CD4-positive, alpha-beta T cell treated with Interleukin-10 for 1 hour (primary cell): ENCODE measurements around the gene CCL5.

Experiments
- DNase-seq: peaks from one replicate; pipeline ENCODE4 v3.0.0-alpha.2; 2020

Gene CCL5

DNA sequence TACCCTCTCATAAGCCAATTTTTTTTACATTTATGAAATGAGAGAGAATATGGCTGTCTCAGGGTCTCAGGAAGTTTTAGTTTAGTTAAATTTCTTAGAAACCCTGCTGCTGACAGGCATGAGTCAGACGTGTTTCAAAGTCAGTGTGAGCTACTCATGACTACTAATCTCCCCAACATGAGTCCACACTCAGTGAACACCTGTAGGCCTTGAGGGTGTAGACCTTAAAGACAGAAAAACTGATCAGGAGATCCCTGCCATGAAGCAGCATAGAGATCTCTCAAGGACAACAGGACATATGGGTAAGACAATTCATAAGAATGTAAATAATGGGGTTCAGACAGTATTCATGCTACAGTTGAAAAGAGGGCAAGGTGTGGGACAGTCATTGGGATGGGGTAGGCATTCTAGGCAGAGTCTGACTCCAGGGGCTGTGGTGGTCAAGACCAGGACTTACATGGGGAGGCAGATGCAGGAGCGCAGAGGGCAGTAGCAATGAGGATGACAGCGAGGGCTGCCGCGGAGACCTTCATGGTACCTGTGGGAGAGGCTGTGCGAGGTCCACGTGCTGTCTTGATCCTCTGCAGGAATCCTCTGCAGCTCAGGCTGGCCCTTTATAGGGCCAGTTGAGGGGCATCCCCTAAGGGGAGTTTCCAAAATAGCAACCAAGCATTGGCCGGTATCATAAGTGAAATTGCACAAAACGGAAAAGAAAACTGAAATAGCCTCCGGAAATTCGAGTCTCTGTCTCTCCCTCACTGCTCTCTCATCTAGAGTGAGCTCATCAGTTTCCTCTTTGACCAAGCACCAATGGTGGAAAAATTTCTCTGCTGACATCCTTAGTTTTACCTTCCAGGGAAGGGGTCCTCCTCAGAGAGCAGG, at the start of gene CCL5:
Gene CCL5 (minus strand): TSS at position 588 of the 882 bp plus-strand sequence.
- peak; percentile 87 for DNase-seq

DNA sequence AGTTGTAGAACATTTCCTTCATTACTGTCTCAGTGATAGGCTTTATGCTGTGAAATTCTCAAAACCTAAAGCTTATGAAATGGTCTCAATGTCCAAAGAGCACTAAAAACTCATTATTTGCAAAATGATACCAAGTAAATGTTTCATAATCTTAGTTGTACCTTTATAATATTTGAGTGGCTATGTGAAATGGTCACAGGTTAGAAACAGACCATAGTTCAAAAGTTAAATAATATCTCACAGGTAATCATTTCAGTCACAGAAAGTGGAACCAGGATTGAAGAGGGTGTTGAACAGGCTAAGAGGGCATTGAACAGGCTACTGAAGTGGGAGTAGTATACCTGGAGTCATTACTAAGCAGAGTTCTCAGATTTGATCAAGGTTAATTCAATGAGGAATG, 47.6 kb upstream of the CCL5 start:
- DNase-seq = no peak

DNA sequence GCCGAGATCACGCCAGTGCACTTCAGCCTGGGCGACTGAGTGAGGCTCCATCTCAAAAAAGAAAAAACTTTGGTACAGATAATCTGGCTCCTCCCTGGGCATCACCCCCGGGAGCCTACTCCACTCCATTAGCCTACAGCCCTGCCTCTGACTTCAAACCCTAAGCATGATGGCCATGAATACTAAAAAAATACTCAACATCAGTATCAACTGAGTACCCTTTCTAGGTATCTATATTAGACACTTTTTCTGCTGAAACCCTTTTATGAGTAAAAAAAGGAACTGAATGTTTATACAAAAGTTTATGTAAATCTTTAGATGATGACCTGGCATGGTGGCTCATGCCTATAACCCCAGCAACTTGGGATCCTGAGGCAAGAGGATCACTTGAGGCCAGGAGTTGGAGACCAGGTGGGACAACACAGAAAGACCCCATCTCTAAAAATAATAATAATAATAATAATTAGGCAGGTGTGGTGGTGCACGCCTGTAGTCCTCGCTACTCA, 43.5 kb upstream of the CCL5 start:
- no peak for DNase-seq

DNA sequence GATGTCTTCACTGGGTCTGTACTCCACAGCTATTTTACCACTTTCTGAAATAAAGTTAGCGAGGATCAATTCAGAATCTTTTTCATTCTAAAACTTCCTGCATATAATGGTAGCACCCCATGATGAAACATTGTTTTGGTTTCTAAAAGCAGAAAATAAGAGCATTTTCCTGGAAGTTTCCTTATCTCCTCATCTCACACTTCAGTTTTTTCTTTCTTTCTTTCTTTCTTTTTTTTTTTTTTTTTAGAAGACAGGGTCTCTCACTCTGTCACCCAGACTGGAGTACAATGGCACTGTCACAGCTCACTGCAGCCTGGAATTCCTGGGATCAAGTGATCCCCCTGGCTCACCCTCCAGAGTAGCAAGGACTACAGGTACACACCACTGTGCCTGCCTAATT, 40.1 kb upstream of the CCL5 start:
- no peak for DNase-seq

DNA sequence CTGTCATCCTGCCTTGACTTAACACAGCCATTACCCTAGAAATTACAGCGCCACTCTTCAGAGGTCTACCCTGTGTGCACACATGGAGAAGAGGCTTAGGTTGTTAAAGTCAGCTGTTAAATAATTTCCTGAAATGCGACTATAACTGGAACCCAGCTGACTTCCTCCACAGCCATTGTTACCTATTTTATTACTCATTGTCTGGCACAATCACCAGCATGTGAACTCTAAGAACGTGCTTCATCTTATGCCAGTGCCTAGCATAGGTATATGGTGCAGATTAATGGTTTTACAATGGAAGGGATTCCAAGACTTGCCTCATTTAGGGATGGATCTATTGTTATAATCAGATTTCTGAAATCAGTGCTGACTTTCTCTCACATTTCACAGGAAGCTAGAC, 38.5 kb upstream of the CCL5 start:
- DNase-seq = no peak

DNA sequence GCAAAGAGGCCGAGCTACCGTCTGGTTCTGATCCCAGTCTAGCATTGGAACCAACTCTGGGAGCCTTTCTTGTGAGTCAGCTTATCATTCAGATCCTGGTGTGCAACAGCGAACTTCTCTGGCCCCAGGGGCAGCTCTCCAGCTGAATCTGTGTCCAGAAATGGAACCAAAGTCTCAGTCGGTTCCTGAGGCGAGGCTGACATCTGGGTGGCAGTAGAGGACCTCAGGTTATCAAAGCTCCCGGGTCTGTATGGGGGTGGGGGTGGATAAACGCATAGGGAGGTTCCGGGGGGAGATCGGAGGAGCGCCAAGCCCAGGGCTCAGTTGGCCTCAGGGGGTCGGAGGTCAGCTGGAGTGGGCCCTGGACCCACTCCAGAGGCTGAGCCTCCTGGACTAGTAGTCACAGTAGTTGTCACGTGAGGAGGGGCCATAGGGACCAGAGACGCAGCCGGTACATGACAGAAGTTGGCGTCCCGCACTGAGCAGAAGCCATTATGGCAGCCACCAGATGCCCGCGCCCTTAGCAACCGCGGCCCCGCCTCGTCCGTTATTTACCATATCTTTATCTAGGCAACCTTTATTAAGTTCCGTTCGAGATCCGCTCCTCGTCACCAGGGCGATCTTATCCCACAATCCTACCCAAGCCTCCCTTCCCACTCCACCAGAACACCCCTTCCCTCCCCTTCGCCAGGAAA, 37.5 kb upstream of the CCL5 start:
- no peak for DNase-seq

DNA sequence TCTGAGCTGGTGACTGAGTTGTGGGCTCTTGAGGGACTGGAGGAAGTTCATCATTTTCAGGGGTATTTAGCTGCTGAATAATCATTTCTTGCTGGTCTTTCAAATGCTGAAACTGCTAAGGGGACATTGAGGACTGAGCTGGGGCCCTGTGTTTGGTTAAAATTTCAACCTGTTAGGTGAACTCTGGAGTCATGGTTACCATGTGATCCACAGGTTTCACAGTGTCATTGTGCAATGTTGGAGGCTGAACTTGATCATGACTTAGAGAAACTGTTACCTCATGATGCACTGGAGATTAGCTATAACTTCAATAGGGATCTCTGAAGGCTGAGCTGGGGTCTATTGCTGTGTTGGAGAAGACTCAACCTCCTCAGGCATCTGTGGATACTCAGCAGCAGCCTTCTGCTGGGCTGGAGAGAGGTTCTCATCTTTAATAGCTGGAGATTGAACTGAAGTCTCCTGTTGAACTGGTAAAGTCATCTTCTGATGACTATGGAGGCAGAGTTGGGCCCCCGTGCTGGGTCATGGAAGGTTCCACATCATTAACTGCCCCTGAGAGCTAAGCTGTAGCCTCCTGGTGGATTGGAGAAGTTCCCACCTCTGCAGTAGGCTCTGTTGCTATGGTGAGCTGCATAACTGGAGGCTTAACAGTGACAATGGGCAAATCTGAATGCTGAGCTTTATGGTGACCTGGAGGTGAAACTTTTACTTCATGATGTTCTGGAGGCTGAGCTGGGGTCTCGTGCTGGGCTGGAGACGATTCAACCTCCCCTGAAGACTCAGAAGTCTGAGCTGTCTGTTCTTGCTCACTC, 35.2 kb upstream of the CCL5 start:
- no peak for DNase-seq

DNA sequence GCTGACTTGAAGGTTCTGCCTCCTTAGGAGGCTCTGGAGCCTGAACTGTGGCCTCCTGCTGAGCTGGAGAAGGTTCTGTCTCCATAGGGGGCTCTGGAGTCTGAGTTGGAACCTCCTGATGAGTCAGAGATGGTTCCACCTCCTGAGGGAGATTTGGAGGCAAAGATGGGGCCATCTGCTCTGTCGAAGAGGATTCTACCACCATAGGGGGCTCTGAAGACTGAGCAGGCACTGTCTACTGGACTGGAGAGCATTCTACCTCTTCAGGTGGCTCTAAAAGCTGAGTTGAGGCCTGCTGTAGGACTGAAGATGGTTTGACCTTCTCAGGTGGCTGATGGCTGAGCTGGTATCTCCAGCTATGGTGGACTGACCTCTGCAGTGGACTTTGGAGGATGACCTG, 34.2 kb upstream of the CCL5 start:
- no peak for DNase-seq

DNA sequence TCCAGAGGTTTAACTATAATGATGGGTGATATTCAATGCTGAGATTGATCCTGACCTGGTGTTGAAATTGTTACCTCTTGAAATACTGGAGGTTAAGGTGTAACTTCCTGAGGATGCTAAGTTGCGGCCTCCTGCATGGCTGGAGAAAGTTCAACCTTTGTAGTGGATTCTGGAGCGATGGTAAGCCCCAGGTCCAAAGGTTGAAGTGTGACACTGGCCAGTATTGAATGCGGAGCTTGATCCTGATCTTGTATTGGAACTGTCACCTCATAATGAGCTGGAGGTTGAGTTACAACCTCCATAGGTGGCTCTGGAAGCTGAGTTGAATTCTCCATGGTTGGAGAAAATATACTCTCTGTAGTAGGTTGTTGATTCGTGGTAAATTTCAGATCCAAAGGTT, 33.4 kb upstream of the CCL5 start:
- no peak for DNase-seq

DNA sequence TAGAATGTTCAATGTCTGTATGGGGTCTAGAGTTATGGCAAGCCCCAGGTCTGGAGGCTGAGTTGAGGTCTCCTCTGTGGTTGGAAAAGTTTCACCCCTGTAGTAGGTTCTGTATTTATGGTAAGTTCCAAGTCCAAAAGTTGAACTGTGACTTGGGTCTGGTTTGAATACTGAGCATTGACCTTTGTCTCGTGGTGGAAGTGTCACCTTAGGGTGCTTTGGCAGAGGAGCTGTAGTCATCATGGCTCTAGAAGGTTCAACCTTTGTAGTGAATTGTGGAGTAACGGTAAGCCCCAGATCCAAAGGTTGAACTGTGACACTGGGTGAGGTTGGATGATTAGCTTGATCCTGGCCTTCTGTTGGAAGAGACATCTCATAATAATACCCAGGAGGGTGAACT, 32.8 kb upstream of the CCL5 start:
- no peak for DNase-seq

DNA sequence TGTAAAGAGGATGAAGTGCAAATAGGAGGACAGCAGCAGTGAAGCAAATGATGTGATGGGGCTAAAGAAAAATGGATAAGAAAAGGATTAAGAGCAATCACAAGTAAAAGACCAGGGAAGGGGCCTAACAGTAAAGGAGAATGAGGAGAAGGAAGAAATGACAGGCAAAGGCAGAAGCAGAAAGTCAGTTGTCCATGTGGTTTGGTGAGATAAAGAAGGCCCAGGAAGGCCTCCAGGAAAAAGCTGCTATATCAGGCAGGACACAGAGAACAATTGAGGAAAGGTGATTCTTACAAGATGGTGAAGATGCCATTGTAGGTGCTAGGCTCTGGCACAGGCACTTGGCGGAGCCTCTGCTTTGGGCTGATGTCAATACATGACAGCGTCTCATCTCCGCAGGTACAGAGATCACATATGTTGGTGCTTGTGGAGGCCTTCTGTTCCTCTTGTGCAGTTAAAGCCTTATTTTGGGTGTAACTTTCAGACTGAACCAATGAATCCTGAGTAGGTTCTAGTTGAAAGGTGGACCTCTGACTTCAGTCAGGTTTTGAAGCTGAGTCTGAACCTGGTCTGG, 32.3 kb upstream of the CCL5 start:
- DNase-seq = no peak

DNA sequence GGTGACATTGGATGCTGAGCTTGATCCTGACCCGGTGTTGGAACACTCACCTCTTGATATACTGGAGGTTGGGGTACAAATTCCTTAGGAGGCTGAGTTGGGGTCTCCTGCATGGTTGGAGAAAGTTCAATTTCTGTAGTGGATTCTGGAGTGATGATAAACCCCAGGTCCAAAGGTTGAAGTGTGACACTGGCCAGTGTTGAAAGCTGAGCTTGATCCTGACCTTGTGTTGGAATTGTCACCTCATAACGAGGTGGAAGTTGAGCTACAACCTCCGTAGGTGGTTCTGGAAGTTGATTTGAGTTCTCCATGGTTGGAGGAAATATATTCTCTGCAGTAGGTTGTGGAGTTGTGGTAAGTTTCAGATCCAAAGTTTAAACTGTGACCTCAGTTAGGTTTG, 29.2 kb upstream of the CCL5 start:
- no peak for DNase-seq

DNA sequence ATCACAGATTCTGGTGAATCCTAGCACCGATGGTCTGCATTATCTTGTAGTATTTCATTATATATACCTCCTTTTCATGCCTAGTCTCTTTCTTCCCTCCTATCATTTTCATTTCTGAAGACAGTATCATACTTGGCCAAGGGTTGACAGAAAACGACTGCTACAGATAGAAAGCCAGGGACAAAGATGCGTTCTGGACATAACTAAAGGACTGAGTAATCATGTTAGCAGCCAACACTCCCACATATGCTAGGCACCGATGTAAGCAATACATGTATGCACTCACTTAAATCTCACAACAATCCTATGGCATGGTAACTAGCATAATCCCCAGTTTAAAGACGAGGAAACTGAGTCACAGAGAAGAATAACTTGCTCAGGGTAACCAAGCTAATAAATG, 27.5 kb upstream of the CCL5 start:
- no peak for DNase-seq

DNA sequence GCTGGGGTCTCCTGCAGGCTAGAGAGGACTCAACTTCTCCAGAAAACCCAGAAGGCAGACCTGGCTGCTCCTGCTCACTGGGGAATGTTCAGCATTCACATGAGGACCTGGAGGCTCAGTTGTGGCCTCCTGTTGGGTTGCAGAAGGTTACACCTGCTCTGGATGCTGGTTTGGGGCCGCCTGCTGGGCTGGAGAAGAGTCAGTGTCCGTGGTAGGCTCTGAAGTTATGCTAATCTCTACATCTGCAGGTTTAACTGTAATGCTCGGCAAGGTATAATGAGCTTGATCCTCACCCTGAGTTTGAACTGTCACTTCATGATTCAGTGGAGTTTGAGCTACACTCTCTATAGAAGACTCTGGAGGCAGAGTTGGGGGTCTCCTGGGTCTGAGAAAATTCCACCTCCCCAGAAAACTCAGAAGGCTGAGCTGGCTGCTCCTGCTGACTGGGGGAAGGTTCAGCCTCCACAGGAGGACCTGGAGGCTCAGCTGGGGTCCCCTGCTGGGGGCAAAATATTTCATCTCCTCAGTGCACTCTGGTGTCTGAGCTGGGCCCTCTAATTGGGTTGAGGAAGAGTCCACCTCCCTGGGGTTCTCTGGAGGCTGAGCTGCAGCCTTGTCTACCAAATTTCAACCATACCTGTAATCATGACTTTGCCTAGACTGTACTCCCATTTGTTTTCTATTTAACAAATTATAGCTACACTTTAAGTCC, 26.9 kb upstream of the CCL5 start:
- DNase-seq = peak; percentile 21

DNA sequence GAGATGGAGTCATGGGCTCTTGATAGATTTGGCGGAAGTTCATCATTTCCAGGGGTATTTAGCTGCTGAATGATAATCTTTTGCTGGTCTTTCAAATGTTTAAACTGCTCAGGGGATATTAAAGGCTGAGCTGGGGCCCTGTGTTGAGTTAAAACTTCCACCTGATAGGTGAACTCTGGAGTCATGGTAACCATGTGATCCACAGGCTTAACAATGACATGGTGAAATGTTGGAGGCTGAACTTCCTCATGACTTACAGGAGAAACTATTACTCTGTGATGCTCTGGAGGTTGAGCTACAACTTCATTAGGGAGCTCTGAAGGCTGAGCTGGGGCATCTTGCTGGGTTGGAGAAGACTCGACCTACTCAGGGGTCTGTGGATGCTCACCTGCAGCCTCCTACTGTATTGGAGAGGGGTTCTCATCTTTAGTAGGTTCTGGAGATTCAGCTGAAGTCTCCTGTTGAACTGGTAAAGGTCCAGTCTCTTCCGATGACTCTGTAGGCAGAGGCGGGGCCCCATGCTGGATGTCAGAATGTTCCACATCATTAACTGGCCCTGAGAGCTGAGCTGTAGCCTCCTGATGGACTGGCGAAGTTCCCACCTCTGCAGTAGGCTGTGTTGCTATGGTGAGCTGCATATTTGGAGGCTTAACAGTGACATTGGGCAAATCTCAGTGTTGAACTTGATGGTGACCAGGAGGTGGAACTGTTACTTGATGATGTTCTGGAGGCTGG, 26.2 kb upstream of the CCL5 start:
- no peak for DNase-seq

DNA sequence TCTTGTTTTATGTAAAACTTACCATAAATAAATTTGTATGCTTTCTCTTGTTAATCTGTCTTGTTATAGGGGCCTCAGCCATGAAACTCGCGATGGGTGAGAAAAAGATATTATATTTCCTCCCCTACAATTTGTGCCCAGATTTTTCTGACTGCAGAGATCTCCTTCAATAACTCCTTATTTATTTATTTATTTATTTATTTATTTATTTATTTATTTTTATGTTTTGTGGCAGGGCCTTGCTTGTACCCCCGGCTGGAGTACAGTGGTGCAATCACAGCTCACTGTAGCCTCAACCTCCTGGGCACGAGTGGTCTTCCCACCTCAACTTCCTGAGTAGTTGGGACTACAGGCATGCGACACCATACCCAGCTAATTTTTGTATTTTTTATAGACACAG, 23.3 kb upstream of the CCL5 start:
- no peak for DNase-seq

DNA sequence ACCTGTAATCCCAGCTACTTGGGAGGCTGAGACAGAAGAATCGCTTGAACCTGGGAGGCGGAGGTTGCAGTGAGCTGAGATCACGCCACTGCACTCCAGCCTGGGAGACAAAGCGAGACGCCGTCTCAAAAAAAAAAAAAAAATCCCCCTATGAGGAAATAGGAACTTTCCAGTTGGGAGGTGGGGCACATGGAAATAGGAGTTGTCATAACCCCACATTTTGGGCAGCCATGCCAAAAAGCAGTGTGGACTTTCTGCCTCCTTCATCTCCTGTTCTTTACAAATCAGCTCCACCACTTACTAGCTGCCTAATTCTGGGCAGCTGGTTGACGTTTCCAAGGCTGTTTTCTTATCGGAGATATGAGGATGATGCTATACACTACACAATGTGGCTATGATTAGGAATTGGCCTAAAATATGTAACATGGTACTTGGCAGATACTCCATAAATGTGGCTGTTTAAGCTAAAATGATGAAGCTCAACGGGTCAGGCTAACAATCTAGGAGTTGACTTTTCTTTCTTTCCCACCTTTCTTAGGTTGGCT, 21.5 kb upstream of the CCL5 start:
- no peak for DNase-seq

DNA sequence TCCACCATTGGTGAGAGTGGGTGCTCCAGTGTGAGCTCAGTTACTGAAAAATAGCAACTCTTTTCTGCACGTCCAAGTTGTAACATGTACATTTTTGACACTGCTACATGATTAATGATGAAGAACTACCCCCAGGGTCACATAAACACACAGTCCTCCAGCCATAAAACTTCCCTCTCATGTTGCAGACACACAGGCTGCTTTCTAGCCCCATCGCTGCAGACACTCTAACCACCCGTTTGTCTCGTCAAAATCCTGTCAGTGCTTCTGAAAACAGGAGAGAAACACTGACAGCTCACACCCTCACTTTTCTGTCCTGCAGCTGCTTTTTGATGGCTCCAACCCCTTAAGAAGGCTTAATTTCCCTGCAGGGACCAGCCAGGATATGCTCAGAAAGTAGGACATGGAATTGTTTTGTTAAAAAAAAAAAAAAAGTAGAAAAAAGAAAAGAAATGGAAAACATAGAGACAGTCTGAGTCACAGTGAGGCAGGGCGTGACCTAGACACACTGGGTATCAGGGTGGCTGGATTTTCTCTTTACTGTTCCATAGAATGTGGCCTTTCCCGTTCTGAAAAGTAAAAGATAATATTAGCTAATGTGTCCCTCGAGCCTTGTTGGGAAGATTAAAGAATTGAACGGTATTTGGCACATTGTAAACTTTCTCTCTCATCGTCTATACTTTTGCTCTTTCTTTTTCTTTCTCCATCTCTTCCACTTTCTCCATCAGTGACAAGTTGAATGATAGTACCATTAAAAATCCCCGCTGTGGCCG, 20.7 kb upstream of the CCL5 start:
- DNase-seq = peak; percentile 48

DNA sequence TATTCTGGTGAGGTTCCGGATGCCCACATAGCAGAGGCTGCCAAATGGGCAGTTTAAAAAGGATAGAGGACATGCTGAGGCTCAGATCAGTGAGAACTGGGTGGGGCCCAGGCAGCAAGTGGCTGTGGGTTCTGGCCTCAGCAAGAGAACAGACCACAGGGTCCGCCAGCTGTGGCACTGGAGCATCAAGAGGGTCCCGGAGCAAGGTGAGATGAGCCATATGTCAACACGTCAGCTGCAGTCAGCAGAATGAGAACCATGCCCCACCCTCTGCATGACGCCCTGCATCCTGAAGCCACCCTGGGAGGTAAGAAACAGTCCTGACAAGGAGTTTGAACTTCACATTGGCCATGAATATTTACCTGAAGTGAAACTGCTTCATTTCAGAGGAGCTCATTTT, 20.1 kb upstream of the CCL5 start:
- DNase-seq = peak; percentile 38

DNA sequence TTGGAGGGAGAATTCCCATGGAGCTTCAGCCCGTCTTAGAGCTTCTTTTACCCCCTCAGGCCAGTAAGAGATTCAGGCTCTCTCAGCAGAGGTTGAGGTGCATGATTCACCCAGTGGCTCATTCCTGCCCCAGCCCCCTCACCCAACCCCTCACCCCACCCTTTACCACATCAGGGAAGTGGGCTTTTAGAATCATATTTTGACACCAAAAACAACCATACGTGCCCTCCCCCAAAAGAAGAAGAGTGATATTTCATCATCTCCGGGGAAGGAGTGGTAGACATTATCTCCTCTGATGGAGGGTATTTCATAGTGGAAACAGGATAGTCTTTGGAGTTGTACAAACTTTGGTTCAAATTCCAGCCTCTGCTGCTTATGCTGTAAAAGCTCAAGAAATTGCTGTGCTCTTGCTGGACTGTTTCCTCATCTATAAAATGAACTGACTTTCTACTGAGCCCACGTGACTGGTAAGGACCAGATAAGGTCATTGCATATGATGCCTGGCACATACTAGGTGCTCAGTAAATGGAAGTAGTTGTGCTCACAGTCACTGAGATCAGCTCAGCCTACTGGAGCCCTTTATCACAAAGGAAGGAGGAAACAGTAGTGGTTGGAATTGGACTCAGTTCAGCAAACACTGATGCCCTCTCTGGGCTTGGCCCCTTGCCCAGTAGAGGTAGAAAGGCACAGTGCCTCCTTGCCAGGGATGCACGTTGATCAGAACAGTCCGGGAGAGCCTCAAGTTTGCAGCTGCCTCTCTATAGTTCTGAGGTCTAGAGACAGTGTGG, 18.3 kb upstream of the CCL5 start:
- DNase-seq = peak; percentile 50
